ENCODE results near the gene SEMA3A.
"Not testable (repeated sequence)": the region's sequence is repeated elsewhere in the genome, so short reads cannot be mapped to it uniquely, and the experiment has no call there.

Gene SEMA3A

DNA sequence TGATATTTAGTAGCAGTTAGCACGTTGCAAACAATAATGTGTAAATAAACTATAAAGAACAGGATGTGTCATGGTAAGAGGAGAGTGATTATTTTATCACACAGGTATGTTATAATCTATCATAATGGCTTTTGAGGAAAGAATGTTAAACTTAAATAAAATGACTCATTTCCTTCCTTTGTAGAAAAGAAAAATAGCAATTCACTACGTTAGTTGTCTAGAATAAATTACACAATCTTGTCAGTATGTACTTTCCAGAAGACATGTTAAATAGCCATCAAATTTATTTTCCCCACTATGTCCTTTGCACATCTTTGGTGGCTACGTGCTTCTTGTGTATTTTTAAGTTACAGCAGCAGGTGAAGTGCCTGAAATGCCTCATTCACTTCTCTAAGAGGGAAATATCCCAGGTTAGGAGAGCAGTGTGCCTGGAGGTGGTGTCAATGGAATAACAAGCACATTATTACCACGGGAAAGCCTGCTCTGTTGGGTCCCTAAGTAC, 133.8 kb downstream of the SEMA3A start:
- FAIRE-seq (no peak), DNase-seq (ENCODE audit: insufficient read length, low spot score) (no peak)
- TF ChIP-seq, protein P1, sequence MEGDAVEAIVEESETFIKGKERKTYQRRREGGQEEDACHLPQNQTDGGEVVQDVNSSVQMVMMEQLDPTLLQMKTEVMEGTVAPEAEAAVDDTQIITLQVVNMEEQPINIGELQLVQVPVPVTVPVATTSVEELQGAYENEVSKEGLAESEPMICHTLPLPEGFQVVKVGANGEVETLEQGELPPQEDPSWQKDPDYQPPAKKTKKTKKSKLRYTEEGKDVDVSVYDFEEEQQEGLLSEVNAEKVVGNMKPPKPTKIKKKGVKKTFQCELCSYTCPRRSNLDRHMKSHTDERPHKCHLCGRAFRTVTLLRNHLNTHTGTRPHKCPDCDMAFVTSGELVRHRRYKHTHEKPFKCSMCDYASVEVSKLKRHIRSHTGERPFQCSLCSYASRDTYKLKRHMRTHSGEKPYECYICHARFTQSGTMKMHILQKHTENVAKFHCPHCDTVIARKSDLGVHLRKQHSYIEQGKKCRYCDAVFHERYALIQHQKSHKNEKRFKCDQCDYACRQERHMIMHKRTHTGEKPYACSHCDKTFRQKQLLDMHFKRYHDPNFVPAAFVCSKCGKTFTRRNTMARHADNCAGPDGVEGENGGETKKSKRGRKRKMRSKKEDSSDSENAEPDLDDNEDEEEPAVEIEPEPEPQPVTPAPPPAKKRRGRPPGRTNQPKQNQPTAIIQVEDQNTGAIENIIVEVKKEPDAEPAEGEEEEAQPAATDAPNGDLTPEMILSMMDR (IDR thresholded peaks at IDR 0.05; ENCODE audit: insufficient read depth, missing control alignments): no peak

- TF ChIP-seq, protein P1 (IDR thresholded peaks at IDR 0.05; ENCODE audit: insufficient read depth, missing control alignments): no peak
- DNase-seq (ENCODE audit: insufficient read length, low spot score) (no peak), FAIRE-seq (no peak)
These were observed 134.6 kb downstream of the SEMA3A start for GRCh38 chr7:84060000-84060399.

DNA sequence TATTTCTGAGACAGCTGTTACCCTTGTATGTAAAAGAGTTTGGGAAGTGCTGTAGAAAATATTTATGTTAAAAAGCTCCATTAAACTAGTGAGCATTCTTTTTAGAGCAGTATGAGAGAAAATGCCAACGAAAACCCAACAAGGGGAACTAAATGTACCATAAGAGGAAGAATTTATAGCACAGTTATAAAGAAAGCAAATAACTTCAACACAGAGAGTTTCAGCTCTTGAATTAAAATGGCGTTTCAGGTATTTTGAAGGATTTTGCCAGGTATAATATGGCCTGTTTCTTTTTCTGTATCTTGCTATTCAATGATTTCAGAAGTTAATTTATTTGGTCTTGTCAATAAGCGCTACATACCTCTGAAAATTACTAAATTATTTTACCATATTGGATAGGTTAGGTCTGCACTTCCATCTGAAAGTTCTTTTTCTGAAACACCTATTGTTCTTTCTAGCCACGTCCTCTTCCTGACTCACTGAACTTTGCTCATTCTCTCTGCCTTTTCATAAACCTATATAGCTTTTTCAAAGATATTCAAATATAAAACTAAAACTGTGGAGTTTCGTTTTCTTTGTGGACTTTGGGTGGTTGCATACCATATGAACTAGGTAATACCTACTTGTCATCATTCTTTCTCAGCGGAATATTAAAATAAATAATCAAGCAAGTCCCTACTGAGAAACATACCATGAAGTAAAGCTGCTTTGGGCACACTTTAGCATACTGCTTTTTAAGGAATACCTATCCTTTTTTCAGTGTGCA, 136.1 kb downstream of the SEMA3A start:
- FAIRE-seq: no peak
- DNase-seq (ENCODE audit: insufficient read length, low spot score): no peak

DNA sequence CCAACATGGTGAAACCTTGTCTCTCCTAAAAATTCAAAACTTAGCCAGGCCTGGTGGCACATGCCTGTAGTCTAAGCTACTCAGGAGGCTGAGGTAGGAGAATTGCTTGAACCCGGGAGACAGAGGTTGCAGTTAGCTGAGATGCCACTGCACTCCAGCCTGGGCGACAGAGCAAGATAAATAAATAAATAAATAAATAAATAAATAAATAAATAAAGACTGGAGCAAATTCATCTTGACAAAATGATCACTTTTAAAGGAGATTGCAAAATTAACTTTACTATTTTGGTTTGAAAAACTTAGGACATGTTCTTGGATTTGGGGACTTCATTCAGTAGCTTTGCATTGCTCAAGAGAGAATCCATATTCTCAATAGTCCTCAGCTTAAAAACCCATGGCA, 137.0 kb downstream of the SEMA3A start:
- DNase-seq (ENCODE audit: insufficient read length, low spot score) (no peak), FAIRE-seq (no peak)
- TF ChIP-seq, protein P1 (IDR thresholded peaks at IDR 0.05; ENCODE audit: insufficient read depth, missing control alignments): no peak

More for the DNA sequence above, 136.1 kb downstream of the SEMA3A start:
- TF ChIP-seq, protein P1 (IDR thresholded peaks at IDR 0.05; ENCODE audit: insufficient read depth, missing control alignments): no peak

GRCh38 chr7:84055904-84056605, 138.5 kb downstream of the SEMA3A start:
- FAIRE-seq: no peak
- TF ChIP-seq, protein P1 (IDR thresholded peaks at IDR 0.05; ENCODE audit: insufficient read depth, missing control alignments): no peak
- DNase-seq (ENCODE audit: insufficient read length, low spot score): no peak

- not testable (repeated sequence) for DNase-seq (ENCODE audit: insufficient read length, low spot score); FAIRE-seq
These were observed 139.4 kb downstream of the SEMA3A start for GRCh38 chr7:84055199-84055598.

DNA sequence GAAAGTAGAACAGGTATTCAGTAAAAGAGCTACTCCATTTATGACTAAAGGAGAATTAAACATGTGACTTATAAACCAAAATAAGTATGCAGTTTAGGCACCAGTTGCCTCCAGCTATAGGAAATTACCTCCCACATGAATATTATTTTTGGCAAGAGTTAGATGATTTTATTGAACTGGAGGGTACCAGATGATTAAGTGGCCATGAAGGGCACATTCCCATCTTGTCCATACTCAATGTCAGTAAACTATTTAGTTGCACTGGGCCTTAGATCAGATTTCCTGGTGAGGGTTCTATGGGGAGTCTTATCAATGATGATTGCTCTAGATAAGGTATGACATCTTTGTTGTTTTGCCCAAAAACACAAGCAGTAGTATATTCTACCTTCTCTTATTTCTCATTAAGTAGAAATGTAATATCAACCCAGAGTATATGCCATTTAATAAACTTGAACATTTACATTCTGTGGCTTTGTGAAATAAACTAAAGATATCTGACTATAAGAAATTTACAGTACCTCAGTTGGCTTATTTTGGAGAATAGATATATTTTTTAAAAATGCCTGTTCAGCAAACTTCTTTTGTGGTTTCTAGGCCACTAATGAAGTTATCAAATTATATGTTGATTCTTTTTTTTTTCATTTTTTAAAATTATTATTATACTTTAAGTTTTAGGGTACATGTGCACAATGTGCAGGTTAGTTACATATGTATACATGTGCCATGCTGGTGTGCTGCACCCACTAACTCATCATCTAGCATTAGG, 145.3 kb downstream of the SEMA3A start:
- DNase-seq (ENCODE audit: insufficient read length, low spot score) (no peak), FAIRE-seq (no peak)
- TF ChIP-seq, protein P1 (IDR thresholded peaks at IDR 0.05; ENCODE audit: insufficient read depth, missing control alignments): no peak

All from D721Med (cell line).